Ishikawa (cell line): ENCODE measurements around the gene CD36.
A peak's percentile ranks its signal among the peaks of the same experiment; 100 is the strongest.

ENCODE experiments used
- CEBPB ChIP-seq: IDR thresholded peaks from 2 replicates; pipeline ENCODE4 v1.6.1; 2012
- CREB1 ChIP-seq: IDR thresholded peaks from 2 replicates; pipeline ENCODE4 v1.6.1; 2012; ENCODE audit warnings: low read depth
- EGR1 ChIP-seq: IDR thresholded peaks from 2 replicates; pipeline ENCODE4 v1.6.1; 2012
- EP300 ChIP-seq: IDR thresholded peaks from 2 replicates; pipeline ENCODE4 v1.6.1; 2012; ENCODE audit warnings: borderline replicate concordance
- FOXM1 ChIP-seq: IDR thresholded peaks from 2 replicates; pipeline ENCODE4 v1.6.1; 2012; ENCODE audit warnings: low read depth, borderline replicate concordance
- NFIC ChIP-seq: IDR thresholded peaks from 2 replicates; pipeline ENCODE4 v1.6.1; 2012
- RAD21 ChIP-seq: IDR thresholded peaks from 2 replicates; pipeline ENCODE4 v1.6.1; 2012; ENCODE audit warnings: low read depth
- TAF1 ChIP-seq: IDR thresholded peaks from 2 replicates; pipeline ENCODE4 v1.6.1; 2012; ENCODE audit warnings: low read depth, mild to moderate bottlenecking
- TCF12 ChIP-seq: IDR thresholded peaks from 2 replicates; pipeline ENCODE4 v1.6.1; 2012; ENCODE audit warnings: low read depth
- TEAD4 ChIP-seq: IDR thresholded peaks from 2 replicates; pipeline ENCODE4 v1.6.1; 2012
- YY1 ChIP-seq: IDR thresholded peaks from 2 replicates; pipeline ENCODE4 v1.6.1; 2012; ENCODE audit warnings: low read depth
- ZBTB7A ChIP-seq: IDR thresholded peaks from 2 replicates; pipeline ENCODE4 v1.6.1; 2012; ENCODE audit warnings: low read depth
- TF ChIP-seq, protein P1 (sequence below): IDR thresholded peaks from 2 replicates; pipeline ENCODE4 v1.6.1; 2012; ENCODE audit warnings: low read depth, mild to moderate bottlenecking
- TF ChIP-seq, protein P2 (sequence below): IDR thresholded peaks from 2 replicates; pipeline ENCODE4 v1.6.1; 2012
- TF ChIP-seq, protein P3 (sequence below): IDR thresholded peaks from 2 replicates; pipeline ENCODE4 v1.6.1; 2012

The CD36 gene

DNA sequence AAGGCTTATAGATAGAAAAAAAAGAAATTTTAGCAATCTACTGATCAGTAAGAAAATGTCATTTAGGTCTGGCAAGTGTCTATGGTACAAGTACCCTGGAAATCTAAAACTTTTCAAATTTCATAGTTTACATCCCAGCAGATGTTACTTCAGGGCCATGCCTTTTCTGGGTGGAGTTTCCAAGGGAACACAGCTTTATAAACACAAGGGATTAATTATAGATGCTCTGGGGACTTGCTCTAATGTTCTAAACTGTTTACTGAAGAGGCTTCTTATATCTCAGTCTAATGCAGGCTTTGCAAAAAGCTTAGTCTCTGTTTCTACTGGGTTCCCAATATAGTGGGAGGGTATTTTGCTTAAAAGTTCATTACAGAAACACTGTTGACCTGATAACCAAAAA, 3.1 kb downstream of the CD36 start:
- TF ChIP-seq CEBPB (no peak), NFIC (no peak), TAF1 (no peak), TCF12 (no peak), YY1 (no peak), CREB1 (no peak), EGR1 (no peak), RAD21 (no peak), FOXM1 (no peak), EP300 (no peak), TEAD4 (no peak), ZBTB7A (no peak)
- TF ChIP-seq, protein P1, sequence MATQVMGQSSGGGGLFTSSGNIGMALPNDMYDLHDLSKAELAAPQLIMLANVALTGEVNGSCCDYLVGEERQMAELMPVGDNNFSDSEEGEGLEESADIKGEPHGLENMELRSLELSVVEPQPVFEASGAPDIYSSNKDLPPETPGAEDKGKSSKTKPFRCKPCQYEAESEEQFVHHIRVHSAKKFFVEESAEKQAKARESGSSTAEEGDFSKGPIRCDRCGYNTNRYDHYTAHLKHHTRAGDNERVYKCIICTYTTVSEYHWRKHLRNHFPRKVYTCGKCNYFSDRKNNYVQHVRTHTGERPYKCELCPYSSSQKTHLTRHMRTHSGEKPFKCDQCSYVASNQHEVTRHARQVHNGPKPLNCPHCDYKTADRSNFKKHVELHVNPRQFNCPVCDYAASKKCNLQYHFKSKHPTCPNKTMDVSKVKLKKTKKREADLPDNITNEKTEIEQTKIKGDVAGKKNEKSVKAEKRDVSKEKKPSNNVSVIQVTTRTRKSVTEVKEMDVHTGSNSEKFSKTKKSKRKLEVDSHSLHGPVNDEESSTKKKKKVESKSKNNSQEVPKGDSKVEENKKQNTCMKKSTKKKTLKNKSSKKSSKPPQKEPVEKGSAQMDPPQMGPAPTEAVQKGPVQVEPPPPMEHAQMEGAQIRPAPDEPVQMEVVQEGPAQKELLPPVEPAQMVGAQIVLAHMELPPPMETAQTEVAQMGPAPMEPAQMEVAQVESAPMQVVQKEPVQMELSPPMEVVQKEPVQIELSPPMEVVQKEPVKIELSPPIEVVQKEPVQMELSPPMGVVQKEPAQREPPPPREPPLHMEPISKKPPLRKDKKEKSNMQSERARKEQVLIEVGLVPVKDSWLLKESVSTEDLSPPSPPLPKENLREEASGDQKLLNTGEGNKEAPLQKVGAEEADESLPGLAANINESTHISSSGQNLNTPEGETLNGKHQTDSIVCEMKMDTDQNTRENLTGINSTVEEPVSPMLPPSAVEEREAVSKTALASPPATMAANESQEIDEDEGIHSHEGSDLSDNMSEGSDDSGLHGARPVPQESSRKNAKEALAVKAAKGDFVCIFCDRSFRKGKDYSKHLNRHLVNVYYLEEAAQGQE = no peak
- TF ChIP-seq, protein P2, sequence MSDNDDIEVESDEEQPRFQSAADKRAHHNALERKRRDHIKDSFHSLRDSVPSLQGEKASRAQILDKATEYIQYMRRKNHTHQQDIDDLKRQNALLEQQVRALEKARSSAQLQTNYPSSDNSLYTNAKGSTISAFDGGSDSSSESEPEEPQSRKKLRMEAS = no peak
- TF ChIP-seq, protein P3, sequence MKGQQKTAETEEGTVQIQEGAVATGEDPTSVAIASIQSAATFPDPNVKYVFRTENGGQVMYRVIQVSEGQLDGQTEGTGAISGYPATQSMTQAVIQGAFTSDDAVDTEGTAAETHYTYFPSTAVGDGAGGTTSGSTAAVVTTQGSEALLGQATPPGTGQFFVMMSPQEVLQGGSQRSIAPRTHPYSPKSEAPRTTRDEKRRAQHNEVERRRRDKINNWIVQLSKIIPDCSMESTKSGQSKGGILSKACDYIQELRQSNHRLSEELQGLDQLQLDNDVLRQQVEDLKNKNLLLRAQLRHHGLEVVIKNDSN = no peak

DNA sequence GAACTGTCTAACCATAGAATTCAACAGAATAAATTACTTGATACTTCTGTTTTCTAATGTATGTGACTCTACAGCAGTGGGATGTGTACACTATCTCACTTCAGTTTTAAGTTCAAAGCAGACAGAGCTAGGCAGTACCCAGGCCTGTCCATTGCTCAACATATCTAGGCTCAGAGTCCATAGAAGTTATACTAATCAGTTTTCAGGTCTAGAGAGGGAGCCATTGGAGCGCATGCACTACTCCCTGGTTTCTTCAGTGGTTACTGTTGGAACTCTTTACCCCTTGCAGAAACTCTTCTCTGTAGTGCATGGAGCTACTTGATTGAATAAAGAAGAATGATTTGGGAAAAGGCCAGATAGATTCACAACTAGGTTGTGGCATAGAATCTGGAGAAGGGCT, 4.4 kb downstream of the CD36 start:
- no peak for TF ChIP-seq ZBTB7A
- TF ChIP-seq, protein P3 = no peak
- TF ChIP-seq, protein P2 = no peak

DNA sequence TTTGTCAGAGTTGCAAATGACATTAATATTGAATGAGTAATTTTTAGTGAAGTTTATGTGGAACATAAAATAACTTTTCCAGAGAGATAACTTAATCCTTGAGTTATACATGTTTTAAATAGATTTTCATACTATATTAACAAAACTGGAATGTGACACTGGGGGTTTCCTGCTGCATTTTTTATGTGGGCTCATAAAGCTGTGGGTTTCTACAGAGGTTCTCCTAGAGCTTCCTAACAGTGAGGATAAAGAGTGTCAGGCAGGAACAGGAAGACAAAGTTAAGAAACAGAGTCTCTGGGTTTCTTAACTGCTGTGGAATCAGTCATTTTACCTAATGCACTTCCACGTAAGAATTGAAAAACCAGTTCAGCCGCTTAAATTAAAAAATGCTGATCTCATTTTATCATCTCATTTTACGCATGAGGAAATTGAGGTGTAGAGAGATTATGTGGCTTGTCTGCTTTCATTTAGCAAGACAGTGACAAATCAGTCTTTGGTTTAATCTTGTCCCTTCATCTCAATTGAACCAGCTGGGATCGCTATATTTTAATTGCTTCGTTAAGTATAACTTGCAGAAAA, 5.0 kb downstream of the CD36 start:
- 0 out of 2 replicates have a peak, but pooled peaks have one; percentile 25 for TF ChIP-seq CEBPB
- no peak for TF ChIP-seq YY1
- 0 out of 2 replicates have a peak, but pooled peaks have one; percentile 4 for TF ChIP-seq NFIC

DNA sequence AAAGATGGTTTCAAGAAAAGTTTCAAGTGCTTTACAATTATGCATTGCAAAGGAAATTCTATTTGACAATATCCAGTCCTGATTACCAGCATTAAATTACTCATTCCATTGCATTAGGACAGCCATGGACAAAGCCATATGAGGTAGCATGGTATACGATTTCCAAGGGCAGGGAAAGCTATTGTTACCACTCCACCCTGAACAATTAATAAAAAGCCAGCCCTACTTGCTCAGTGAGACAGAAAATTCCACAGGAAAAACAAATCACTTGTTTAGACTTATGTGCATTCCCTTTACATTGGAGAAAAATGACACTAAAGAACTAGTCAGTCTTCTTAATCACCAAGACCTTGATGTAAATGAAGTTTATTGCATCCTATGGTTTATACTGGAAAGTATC, 5.6 kb downstream of the CD36 start:
- TF ChIP-seq ZBTB7A (no peak), EP300 (peak; percentile 91), CEBPB (peak; percentile 4; the same call in 1 of the 2 replicates), NFIC (peak; percentile 63; the same call in 1 of the 2 replicates), TEAD4 (peak; percentile 86), FOXM1 (peak; percentile 79), RAD21 (no peak; the same call in 1 of the 2 replicates), TCF12 (peak; percentile 88)

DNA sequence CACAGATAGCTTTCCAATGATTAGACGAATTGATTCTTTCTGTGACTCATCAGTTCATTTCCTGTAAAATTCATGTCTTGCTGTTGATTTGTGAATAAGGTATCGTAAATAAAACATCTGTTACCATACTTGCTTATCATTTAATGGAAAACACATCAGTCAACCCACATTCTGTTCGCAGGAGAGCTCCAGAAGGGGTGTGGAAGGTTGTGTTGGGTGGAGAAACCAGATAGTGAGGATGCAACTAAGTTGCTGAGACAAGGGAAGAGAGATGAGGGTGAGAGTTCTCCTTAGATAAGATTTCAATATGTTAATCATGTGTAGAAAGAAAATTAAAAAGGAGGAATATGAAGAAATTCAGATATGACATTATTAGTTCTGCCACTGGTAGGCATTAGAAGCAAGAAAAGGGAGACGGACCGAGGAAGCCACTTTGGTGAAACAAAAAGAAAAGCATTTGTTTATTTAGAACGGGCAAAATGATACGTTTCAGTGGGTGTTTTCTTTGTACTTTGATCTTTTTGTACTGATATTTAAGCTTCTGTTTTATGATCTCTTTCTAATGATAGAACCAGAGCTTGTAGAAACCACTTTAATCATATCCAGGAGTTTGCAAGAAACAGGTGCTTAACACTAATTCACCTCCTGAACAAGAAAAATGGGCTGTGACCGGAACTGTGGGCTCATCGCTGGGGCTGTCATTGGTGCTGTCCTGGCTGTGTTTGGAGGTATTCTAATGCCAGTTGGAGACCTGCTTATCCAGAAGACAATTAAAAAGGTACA, 7.8 kb downstream of the CD36 start:
- TF ChIP-seq, protein P2 = no peak
- TF ChIP-seq RAD21 (no peak), EGR1 (no peak), EP300 (no peak), TCF12 (no peak), CEBPB (no peak), CREB1 (no peak), ZBTB7A (no peak), YY1 (no peak), FOXM1 (no peak), TAF1 (no peak)
- TF ChIP-seq, protein P3 = no peak
- TF ChIP-seq, protein P1 = no peak
